HFFc6 (cell line): Measurements from ENCODE around the gene TPPP. TPM values are rescaled to one million over a fixed set of nuclear protein-coding genes. Genes with fewer than 3 reads are reported as not detected.

Experiments
- DNase-seq: peaks from one replicate; pipeline ENCODE4 v3.0.0-alpha.2; 2018
- H3K27ac Mint-ChIP-seq: 2 replicates; pipeline ENCODE4 v1.8.0; 2020; ENCODE audit warnings: mild to moderate bottlenecking, mixed read lengths
- H3K27me3 Mint-ChIP-seq: 2 replicates; pipeline ENCODE4 v1.8.0; 2021; ENCODE audit warnings: mild to moderate bottlenecking, moderate library complexity, mixed read lengths; ENCODE audit not compliant: insufficient read depth
- H3K36me3 Mint-ChIP-seq: 2 replicates; pipeline ENCODE4 v1.8.0; 2021; ENCODE audit warnings: low read depth, mixed read lengths
- H3K4me1 Mint-ChIP-seq: 2 replicates; pipeline ENCODE4 v1.8.0; 2020; ENCODE audit warnings: low read depth, mixed read lengths
- H3K4me3 Mint-ChIP-seq: 2 replicates; pipeline ENCODE4 v1.8.0; 2020; ENCODE audit warnings: mild to moderate bottlenecking, moderate library complexity, mixed read lengths
- H3K9me3 Mint-ChIP-seq: 2 replicates; pipeline ENCODE4 v1.8.0; 2020; ENCODE audit warnings: mild to moderate bottlenecking, mixed read lengths
- CTCF ChIP-seq: fragments of 200-600 bp; sonication (generic); IDR thresholded peaks from 2 replicates; pipeline ENCODE4 v1.5.0; 2021; ENCODE audit warnings: antibody characterized with exemption, mild to moderate bottlenecking
- total RNA-seq, 6 experiments: library from RNA; stranded (reverse); fragmentation: NEBNext Ultra II Directional; extraction: Animal tissue kit (Norgen Biotek cat#: 25700); gene quantifications; 2 replicates in 1 of 6; 3 replicates in 5 of 6; pipeline ENCODE4 v1.2.3, GENCODE V29; 2021

TPPP gene
- total RNA-seq, 6 experiments from 2014 or later: 0.19 to 0.43 (median 0.30) TPM

DNA sequence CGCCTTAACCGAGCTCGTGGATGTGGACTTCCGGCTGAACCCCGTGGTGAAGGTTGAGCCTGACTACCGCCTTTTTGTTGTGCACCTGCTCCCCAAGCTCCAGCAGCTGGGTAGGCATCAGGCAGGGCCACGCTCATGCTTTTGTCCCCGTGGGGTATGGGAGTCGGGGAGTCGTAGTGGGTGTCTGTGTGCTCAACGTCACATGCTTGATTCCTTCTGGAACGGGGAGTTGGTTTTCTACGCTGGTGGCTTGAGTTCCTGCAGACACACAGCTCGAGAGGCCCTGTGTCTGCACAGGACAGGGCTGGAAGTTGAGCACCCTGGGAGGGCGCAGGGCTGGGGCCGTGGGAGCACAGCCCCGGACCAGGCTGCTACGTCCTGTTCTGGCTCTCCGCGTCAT lies 73.0 kb downstream of the TPPP start:
- no peak for TF ChIP-seq CTCF
- no peaks in the 10 kb centered on the region for H3K27me3 Mint-ChIP-seq
- DNase-seq: no peak
- peaks cover 6% of the 10 kb centered on the region; the same call in 1 of the 2 replicates for H3K9me3 Mint-ChIP-seq
- H3K4me3 Mint-ChIP-seq: no peak overlapping the region
- H3K27ac Mint-ChIP-seq: no peak overlapping the region
- H3K4me1 Mint-ChIP-seq: peaks cover 13% of the 10 kb centered on the region; the same call in 1 of the 2 replicates
- peaks cover 26% of the 10 kb centered on the region for H3K36me3 Mint-ChIP-seq

GRCh38 chr5:619444-619843 lies 73.7 kb downstream of the TPPP start:
- H3K9me3 Mint-ChIP-seq: peaks cover 6% of the 10 kb centered on the region; the same call in 1 of the 2 replicates
- H3K27me3 Mint-ChIP-seq: no peaks in the 10 kb centered on the region
- H3K4me1 Mint-ChIP-seq: peaks cover 18% of the 10 kb centered on the region
- DNase-seq: no peak
- H3K27ac Mint-ChIP-seq: no peak overlapping the region
- H3K4me3 Mint-ChIP-seq: no peak overlapping the region
- H3K36me3 Mint-ChIP-seq: peaks cover 29% of the 10 kb centered on the region
- TF ChIP-seq CTCF: no peak

GRCh38 chr5:618450-618849 lies 74.7 kb downstream of the TPPP start:
- Mint-ChIP-seq H3K36me3 (peaks cover 36% of the 10 kb centered on the region), H3K27me3 (no peaks in the 10 kb centered on the region)

DNA sequence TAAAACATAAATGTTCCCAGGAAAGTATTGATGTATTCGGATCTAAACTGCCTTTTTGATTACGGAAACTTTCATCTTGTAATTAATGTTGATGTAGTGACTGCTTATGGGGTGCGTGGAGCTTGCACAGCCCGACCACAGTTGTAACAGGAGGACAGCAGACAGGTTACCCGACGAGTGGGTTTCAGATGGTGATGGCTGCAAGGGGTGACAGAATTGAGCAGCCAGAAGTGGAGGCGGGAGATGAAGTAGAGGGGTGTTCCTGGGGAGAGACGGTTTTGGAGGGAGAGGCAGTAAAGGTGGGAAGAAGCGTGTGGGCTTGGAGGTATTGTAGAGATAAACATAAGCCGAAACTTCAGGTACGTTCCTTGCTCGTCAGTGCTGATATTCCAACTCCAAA lies 75.3 kb downstream of the TPPP start:
- no peak for TF ChIP-seq CTCF
- Mint-ChIP-seq H3K9me3 (peaks cover 9% of the 10 kb centered on the region), H3K27me3 (no peaks in the 10 kb centered on the region), H3K27ac (no peak overlapping the region), H3K4me3 (no peak overlapping the region), H3K4me1 (peaks cover 29% of the 10 kb centered on the region), H3K36me3 (peaks cover 38% of the 10 kb centered on the region)
- DNase-seq: no peak

More at GRCh38 chr5:618450-618849, 74.7 kb downstream of the TPPP start:
- TF ChIP-seq CTCF: no peak
- peaks cover 6% of the 10 kb centered on the region; the same call in 1 of the 2 replicates for H3K9me3 Mint-ChIP-seq
- H3K4me1 Mint-ChIP-seq: peaks cover 25% of the 10 kb centered on the region
- H3K27ac Mint-ChIP-seq: no peak overlapping the region
- no peak overlapping the region for H3K4me3 Mint-ChIP-seq
- no peak for DNase-seq

DNA sequence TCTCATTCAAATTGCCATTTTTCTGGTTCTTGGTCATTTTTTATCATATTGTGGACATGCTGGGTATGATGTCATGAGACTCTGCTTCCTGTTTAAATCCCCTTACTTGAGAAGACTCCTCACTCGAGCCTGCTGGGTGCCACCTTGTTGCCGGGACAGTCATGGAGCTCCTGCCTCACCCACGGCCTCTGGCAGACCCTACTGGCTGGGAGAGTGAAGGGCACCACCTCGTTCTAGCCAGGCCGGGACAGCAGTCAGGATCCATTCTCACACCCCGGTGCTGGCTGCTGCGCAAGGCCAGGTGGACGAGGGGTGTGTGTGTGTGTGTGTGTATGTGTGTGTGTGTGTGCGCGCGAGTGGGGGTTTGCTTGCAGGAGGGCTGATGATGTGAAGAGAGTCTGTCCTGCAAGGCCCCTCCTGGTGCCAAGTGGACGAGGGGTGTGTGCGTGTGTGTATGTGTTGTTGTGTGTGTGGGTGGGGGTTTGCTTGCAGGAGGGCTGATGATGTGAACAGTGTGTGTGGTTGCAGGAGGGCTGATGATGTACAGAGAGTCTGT lies 76.6 kb downstream of the TPPP start:
- Mint-ChIP-seq H3K4me1 (peaks cover 33% of the 10 kb centered on the region), H3K27me3 (no peaks in the 10 kb centered on the region), H3K36me3 (peaks cover 41% of the 10 kb centered on the region), H3K27ac (no peak overlapping the region), H3K4me3 (no peak overlapping the region), H3K9me3 (peaks cover 12% of the 10 kb centered on the region)
- no peak for DNase-seq
- no peak for TF ChIP-seq CTCF
